Islet of Langerhans (tissue), 1 donor: Measurements from ENCODE around the gene CHST11.

Experiments used
- FAIRE-seq: peaks from one replicate; lab custom pipeline; 2011; peaks lifted over from hg19 to GRCh38; lab: Jason Lieb, UNC

CHST11 gene

DNA sequence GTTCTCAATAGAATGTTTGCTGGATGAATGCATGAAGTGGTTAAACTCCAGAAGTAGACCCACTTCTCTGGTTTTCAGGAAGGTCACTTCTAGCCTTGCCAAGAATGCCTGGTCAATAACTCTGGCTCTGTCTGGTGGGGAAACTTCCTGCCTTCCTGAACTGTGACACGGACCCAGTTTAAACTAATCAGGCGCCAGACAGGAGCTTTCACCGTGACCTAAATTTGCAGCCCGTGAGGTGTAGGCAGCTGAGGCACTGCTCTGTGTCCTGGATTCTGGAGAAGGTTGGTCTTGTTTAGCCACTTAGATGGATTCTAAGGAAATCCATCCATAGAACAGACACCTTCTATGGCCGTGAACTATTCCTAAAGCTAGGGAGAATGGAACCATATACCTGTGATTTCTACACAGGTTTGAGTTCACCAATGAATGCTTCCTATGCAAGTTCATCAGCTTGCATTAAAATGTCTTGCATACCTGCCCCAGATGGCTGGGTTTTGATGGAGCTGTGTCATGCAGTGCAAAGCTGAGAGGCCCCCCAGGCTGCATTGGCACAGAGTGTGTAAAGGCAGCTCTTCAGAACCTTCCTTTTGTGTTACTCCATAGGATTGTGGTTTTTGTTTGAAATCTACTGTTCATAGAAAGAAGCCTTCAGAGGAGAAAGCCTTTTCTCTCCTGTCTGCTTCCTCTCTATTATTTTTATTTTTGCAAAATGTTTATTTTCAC is 4.4 kb downstream of the CHST11 start:
- no peak for FAIRE-seq

DNA sequence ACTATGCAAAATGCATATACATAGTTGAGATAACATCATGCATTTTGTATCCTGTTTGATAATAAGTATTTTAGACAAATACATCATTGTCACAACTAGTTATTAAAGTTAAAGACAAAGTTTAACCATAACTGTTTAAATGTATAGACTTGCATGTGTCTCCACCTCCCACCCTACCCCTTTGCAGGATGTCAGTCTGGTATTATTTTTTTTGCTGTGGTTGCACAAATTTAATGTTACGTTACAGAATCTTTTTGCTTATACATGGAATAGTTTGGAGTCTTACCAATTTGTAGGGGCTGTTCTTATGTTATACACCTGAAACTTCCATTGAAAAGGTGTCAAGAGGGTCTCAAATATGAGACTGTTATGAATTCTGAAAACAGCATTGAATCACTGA is 5.6 kb downstream of the CHST11 start:
- FAIRE-seq: no peak

DNA sequence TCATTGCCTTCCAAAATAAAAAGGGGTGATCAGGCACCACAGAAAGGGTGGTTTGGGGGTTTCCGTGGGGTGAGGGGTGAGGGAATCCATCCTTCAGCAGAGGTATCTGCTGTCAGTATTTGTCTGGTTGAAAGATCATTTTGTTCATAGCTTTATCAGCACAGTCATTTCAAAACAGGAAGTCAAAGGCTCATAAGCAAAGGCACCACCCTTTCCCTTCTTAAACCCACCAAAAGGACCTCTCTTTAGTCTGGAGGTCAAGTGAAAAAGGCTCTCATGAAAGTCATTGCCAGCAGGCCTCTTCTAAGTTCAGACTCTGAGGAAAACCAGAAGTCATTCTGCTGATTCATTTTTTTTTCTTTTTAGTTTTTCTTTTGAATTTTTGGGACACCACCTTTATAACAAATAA is 6.2 kb downstream of the CHST11 start:
- no peak for FAIRE-seq

GRCh38 chr12:104463368-104463767 is 6.6 kb downstream of the CHST11 start:
- FAIRE-seq: no peak

DNA sequence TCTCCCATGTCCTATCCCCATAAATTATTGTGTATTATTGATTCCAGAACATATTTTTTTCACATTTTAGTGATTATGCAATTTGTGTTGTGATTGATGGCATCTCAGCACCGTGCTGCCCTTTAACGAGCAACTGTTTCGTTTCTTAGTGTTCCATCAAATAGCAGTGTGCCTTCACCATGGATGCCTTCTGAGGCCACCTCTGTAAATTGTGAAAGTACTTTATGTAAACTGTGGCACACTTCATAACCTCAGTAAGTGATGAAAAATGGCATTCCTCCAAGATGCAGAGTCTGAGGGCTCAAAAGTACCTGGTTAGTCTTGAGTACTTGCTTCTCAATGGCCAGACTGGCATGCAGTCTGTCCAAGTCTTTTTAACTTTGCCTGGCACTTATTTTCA is 8.2 kb downstream of the CHST11 start:
- no peak for FAIRE-seq

- FAIRE-seq: no peak
These were observed 10.1 kb downstream of the CHST11 start for GRCh38 chr12:104466709-104467345.

DNA sequence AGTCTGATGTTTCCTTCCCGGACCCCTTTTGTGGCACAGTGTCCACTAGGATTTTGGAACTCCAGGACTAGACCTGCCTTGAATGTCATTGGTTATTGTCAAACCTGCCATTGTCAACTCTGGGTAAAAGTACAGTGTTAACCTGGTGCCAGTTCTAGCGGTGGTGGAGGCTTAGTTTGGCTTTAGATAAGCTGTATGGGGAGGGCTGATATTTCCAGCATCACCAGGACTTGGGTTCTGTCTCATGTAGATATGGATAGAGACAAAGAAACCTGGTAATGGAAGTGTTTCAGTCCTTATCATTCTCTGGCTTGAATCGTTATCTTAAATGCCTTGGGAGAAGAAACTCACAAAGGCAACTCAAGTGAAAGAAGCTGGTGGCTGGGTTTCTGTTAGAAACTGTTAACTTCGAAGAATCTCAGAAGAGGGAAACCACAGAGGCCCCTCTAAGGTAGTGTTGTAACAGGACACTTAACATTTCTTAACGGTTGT is 10.6 kb downstream of the CHST11 start:
- no peak for FAIRE-seq

DNA sequence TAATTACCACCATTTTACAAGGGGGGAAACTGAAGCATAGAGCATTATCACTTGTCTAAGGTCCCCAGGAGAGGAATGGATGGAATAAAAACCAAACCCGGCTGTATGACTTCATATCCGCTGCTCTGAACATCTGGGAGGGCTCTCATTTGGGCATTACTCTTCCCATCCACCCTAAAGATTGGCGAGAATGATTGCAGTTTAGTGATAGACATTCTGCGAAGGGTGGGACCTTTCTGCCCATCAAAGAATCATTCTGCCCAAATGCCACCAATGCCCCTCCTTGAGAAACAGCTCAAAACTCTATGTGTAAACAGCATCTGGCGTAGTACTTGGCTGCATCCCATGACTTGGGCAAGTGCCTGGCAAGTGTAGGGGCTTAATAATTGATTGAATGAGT is 11.6 kb downstream of the CHST11 start:
- FAIRE-seq: no peak

- FAIRE-seq: no peak
These were observed 12.3 kb downstream of the CHST11 start for GRCh38 chr12:104469066-104469465.

GRCh38 chr12:104469523-104469922 is 12.8 kb downstream of the CHST11 start:
- no peak for FAIRE-seq

DNA sequence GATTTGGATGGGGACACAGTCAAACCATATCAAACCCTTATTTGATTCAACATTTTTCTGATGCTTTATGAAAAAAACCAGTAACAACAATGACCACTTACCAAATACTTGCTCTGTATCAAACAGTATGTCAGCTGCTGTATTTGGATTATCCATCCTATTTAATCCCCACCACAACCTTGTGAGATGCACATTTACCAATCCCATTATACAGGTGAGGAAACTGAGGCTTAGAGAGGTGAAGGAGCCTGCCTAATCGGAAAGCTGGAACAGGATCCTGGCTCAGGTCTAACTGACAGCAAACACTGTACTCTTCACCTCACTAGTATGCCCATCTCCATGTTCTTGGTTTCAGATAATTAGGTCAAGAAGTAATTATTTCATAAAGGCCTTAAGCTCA is 13.8 kb downstream of the CHST11 start:
- no peak for FAIRE-seq

- FAIRE-seq: no peak
These were observed 14.6 kb downstream of the CHST11 start for GRCh38 chr12:104471336-104471735.

- no peak for FAIRE-seq
These were observed 16.0 kb downstream of the CHST11 start for GRCh38 chr12:104472748-104473147.

DNA sequence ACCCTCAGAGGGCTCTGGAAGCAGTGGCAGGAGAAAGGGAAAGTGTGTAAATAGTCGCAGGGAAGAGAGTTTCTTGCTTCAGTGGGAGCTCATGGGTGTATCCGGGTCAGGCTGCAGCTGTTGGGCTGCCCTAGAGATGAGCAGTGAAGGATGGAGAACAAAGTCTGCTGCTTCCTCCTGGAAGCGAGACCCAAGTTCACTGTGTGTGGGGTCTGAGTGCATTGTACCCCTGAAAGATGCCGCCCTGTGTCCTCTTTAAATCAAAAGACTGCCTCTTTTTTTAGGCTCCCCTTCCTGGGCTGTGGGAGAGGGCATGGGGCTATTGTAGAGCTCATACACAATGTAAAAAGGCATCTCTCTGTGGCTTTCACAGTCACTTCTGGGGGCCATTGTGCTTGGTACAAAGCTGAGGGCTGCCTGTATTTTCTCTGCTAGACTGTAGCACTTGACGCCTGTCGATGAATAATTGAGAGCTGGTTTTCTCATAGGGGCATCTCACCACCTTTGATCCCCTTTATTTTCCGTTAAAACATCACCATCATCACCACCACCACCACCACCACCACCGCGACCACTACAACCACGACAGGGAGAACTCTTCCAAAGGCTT is 16.7 kb downstream of the CHST11 start:
- FAIRE-seq: no peak

- FAIRE-seq: no peak
These were observed 18.5 kb downstream of the CHST11 start for GRCh38 chr12:104475271-104475670.

GRCh38 chr12:104477510-104478390 is 21.0 kb downstream of the CHST11 start:
- no peak for FAIRE-seq

DNA sequence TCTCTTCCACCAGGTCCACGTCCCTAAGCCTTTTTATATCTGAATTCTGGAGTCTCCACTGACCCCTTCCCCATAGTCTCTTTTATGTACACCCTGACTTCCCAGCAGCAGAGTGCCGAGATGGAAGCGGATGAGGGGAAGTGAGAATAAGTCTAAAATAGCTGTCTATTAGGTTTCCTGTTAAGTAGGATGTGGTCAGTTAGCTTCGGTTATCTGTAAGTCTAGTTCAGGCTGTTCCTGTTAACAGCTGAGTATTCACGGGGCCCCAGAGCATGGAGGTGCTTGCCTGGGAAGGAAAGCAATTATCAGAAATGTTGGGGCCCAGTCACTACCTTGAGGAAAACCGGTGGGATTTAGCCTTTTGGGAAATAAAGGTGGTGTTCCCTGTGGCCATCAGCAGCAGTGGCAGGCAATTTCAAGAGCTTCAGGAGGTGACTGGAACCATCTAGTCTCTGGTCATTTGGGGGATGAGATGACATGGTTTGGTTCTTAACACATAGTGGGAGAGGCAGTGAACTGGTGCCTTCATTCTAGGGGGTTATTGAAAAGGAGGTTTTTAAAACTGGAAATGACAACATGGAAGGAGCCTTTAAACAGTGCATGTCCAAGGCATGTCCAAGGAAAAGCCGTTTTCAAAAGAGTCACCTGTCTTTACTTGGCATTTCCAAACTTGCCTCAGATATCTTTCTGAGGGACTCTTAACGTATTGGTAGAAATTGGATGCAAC is 21.8 kb downstream of the CHST11 start:
- FAIRE-seq: no peak

- no peak for FAIRE-seq
These were observed 22.4 kb downstream of the CHST11 start for GRCh38 chr12:104479123-104479662.

GRCh38 chr12:104480012-104480411 is 23.3 kb downstream of the CHST11 start:
- no peak for FAIRE-seq

- no peak for FAIRE-seq
These were observed 24.2 kb downstream of the CHST11 start for GRCh38 chr12:104480826-104481440.

DNA sequence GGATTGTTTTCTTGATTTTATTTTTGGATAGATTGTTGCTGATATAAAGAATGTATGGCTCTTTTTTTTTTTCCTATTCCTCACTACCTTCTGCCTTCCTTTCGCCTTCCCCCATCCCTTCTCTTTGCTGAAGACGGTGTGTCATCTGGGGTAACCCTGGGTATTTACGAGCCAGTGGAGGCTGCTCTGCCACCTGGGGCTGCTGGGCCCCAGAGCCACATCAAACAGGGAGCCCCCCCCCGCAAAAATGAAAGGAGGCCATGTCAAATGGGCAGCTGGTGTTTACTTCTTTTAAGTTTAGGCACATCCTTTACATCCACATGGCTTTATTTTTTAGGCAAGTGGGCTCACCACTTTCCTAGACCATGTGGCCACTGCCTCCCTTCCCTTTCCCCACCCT is 25.4 kb downstream of the CHST11 start:
- FAIRE-seq: no peak
